AG10803 (cell line): ENCODE results near the gene EPB41L5.

Source experiments
- DNase-seq: peaks from one replicate; pipeline ENCODE4 v3.0.0; 2010; ENCODE audit warnings: low read depth
- H3K4me3 ChIP-seq: 2 replicates; pipeline ENCODE4 v1.5.1; 2011; ENCODE audit warnings: mild to moderate bottlenecking, low read length, control low read depth
- TF ChIP-seq, protein P1 (sequence below): conservative IDR thresholded peaks from 2 replicates; pipeline ENCODE4 v1.5.1; 2011; ENCODE audit warnings: mild to moderate bottlenecking, low read length, control low read depth, inconsistent platforms

The EPB41L5 gene

DNA sequence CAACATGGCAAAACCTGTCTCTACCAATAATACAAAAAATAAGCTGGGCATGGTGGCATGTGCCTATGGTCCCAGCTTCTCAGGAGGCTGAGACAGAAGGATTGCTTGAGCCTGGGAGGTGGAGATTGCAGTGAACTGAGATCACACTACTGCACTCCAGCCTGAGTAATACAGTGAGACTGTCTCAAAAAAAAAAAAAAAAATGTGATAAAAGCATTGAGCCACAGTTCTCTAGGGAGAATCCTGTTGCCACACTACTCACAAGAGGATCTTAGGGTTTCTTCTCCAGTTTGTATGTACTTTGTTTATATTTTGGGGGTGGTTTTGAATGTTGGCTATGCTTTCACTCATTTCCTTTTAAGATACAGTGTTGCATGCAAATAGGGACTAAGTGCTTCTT lies 148.3 kb downstream of the EPB41L5 start:
- TF ChIP-seq, protein P1, sequence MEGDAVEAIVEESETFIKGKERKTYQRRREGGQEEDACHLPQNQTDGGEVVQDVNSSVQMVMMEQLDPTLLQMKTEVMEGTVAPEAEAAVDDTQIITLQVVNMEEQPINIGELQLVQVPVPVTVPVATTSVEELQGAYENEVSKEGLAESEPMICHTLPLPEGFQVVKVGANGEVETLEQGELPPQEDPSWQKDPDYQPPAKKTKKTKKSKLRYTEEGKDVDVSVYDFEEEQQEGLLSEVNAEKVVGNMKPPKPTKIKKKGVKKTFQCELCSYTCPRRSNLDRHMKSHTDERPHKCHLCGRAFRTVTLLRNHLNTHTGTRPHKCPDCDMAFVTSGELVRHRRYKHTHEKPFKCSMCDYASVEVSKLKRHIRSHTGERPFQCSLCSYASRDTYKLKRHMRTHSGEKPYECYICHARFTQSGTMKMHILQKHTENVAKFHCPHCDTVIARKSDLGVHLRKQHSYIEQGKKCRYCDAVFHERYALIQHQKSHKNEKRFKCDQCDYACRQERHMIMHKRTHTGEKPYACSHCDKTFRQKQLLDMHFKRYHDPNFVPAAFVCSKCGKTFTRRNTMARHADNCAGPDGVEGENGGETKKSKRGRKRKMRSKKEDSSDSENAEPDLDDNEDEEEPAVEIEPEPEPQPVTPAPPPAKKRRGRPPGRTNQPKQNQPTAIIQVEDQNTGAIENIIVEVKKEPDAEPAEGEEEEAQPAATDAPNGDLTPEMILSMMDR, result no peak
- no peak overlapping the region for H3K4me3 ChIP-seq
- peak; percentile 24 for DNase-seq

DNA sequence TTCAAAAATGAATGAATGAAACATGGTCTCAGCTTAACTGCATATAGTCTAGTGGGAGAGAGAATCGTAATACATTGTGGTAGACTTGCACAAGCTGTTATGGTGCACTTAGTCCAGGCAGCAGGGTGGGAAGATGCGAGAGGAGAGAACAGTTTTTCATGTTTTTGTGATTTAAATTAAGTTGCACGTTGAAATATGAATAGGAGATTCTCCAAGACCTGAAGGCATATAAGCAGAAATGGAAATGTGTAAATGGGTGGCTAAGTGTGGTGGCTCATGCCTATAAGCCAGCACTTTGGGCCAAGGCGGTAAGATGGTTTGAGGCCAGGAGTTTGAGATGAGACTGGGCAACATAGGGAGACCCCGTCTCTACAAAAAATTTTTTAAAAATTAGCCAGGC lies 149.8 kb downstream of the EPB41L5 start:
- H3K4me3 ChIP-seq, result no peak overlapping the region
- TF ChIP-seq, protein P1, result no peak
- no peak for DNase-seq

GRCh38 chr2:120167272-120167671 lies 154.4 kb downstream of the EPB41L5 start:
- H3K4me3 ChIP-seq, result no peak overlapping the region
- DNase-seq, result no peak
- TF ChIP-seq, protein P1, result no peak; the same call in 1 of the 2 replicates

- no peak for DNase-seq
Measured at GRCh38 chr2:120169020-120169419, 156.1 kb downstream of the EPB41L5 start.

DNA sequence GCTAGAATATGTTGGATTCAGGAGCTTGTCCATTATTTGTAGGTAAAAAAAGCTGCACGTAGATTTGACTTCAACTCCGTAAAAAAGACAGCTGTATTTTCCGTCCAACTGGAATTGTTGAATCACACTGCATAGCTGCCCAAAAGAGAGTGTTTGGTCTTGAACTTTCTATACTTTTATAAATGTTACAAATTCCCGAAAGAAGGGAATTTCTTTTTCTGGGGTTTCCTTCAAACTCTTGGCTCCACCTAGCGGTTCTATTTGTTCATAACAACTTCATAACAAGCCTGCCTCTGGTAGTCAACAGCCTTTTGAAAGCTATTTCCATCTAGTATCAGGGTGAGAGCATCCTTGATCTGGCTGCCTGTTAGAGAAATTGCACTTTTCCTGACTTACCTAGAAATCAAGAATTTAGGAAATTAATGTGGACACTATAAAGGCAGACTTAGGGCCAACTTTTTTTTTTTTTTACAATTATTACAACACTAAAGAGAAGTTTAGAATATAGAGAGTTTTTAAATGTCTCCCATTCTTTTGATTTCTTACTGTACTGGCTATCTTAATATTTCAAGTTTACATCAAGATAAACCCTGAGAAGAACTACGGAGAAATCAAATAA lies 162.2 kb downstream of the EPB41L5 start:
- TF ChIP-seq, protein P1, result peak; percentile 78
- H3K4me3 ChIP-seq, result no peak overlapping the region
- peak; percentile 65 for DNase-seq

More at GRCh38 chr2:120169020-120169419, 156.1 kb downstream of the EPB41L5 start:
- no peak overlapping the region for H3K4me3 ChIP-seq
- TF ChIP-seq, protein P1, result no peak

GRCh38 chr2:120176526-120176925 lies 163.6 kb downstream of the EPB41L5 start:
- no peak for DNase-seq
- TF ChIP-seq, protein P1, result no peak
- no peak overlapping the region for H3K4me3 ChIP-seq

DNA sequence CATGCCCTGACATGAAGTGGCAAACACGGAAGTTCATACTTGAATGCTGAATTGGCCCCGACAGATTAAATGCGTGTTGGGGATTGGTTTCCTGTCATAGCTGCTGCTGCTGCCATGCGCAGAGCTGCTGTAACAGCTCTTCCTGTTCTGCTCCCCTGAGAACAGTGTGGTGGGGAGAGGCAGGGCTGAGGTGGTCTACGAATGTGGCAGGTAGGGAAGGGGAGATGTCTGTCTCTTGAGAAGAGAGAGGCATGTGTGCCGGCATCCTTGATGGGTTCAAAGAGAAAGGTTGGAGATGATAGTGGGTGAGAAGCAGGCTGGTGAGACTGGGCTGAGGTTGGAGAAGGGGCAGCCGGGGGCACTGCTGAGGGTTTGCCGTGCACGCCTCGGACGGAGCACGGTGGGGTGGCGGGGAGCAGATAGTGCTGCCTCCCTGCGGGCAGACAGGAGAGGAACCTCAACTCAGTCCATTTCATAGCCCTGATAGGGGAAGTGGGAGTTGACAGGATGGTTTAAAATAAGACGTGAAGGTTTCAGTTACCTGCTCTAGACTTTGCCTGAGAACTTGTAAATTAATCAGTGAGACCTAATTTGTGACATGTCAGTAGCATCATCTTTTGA lies 164.2 kb downstream of the EPB41L5 start:
- H3K4me3 ChIP-seq, result no peak overlapping the region
- no peak for DNase-seq
- TF ChIP-seq, protein P1, result no peak
